Measurements from ENCODE around the gene MSLN.
"Not testable (repeated sequence)": the region's sequence is repeated elsewhere in the genome, so short reads cannot be mapped to it uniquely, and the experiment has no call there.

The MSLN gene

GRCh38 chr16:712740-713250, 47.7 kb upstream of the MSLN start:
- peaks cover 18% of the 10 kb centered on the region for H3K79me2 ChIP-seq (ENCODE audit: insufficient read depth, low read length)
- H3K4me1 ChIP-seq (ENCODE audit: insufficient read depth, low read length): peaks cover 37% of the 10 kb centered on the region
- not testable (repeated sequence) for H3K27ac ChIP-seq (ENCODE audit: low read length); H3K4me3 ChIP-seq (ENCODE audit: low read depth in 1 of 2, low read length in 2 of 2); ATAC-seq (ENCODE audit: insufficient read depth, low read depth); H3K9ac ChIP-seq (ENCODE audit: low read depth, low read length); H3K27me3 ChIP-seq (ENCODE audit: insufficient read depth, low read length, poor library complexity); H2AFZ ChIP-seq (ENCODE audit: low read depth, low read length); H3K9me3 ChIP-seq (ENCODE audit: insufficient read depth, low read length, severe bottlenecking); H3K36me3 ChIP-seq (ENCODE audit: insufficient read depth, low read length); H3K4me2 ChIP-seq (ENCODE audit: insufficient read depth, low read length)
- peak; percentile 52 for TF ChIP-seq CTCF (IDR thresholded peaks at IDR 0.05; ENCODE audit: borderline replicate concordance, extremely low read depth, low read length, poor library complexity, severe bottlenecking)
- peaks cover 30% of the 10 kb centered on the region for H4K20me1 ChIP-seq (ENCODE audit: insufficient read depth, low read length)
- peak; percentile 69 for DNase-seq

GRCh38 chr16:714079-714478, 46.5 kb upstream of the MSLN start:
- Histone ChIP-seq H3K27ac (ENCODE audit: low read length) (no peak overlapping the region), H3K4me2 (ENCODE audit: insufficient read depth, low read length) (peak overlapping the region; percentile 68), H3K27me3 (ENCODE audit: insufficient read depth, low read length, poor library complexity) (no peaks in the 10 kb centered on the region), H3K9me3 (ENCODE audit: insufficient read depth, low read length, severe bottlenecking) (no peaks in the 10 kb centered on the region), H3K9ac (ENCODE audit: low read depth, low read length) (peak overlapping the region; percentile 57), H3K4me1 (ENCODE audit: insufficient read depth, low read length) (peaks cover 50% of the 10 kb centered on the region), H3K36me3 (ENCODE audit: insufficient read depth, low read length) (peaks cover 12% of the 10 kb centered on the region; the same call in 1 of the 2 replicates), H3K79me2 (ENCODE audit: insufficient read depth, low read length) (peaks cover 18% of the 10 kb centered on the region), H4K20me1 (ENCODE audit: insufficient read depth, low read length) (peaks cover 37% of the 10 kb centered on the region), H2AFZ (ENCODE audit: low read depth, low read length) (peak overlapping the region; percentile 71; the same call in 1 of the 2 replicates), H3K4me3 (ENCODE audit: low read depth in 1 of 2, low read length in 2 of 2) (peak overlapping the region in 1 of 2 experiments; percentile 75; a peak in 2 of 4 replicates)
- no peak for DNase-seq
- TF ChIP-seq CTCF (IDR thresholded peaks at IDR 0.05; ENCODE audit: borderline replicate concordance, extremely low read depth, low read length, poor library complexity, severe bottlenecking) (no peak), EZH2 (IDR thresholded peaks at IDR 0.05; ENCODE audit: borderline replicate concordance, low read depth, low read length, severe bottlenecking) (no peak)
- ATAC-seq (ENCODE audit: insufficient read depth, low read depth): no peak

- peak within 1 kb of the TSS; percentile 67 to 75; a peak in 3 of 4 replicates for H3K4me3 ChIP-seq (ENCODE audit: low read depth in 1 of 2, low read length in 2 of 2)
- DNase-seq: peak; percentile 93
- peak; percentile 91 for ATAC-seq (ENCODE audit: insufficient read depth, low read depth)
- no peaks in the 10 kb centered on the region for H3K9me3 ChIP-seq (ENCODE audit: insufficient read depth, low read length, severe bottlenecking)
- H3K27ac ChIP-seq (ENCODE audit: low read length): peak within 1 kb of the TSS; percentile 52
- peaks cover 57% of the 10 kb centered on the region for H3K4me1 ChIP-seq (ENCODE audit: insufficient read depth, low read length)
- H3K9ac ChIP-seq (ENCODE audit: low read depth, low read length): peak within 1 kb of the TSS; percentile 74
- peaks cover 18% of the 10 kb centered on the region for H3K79me2 ChIP-seq (ENCODE audit: insufficient read depth, low read length)
- H3K27me3 ChIP-seq (ENCODE audit: insufficient read depth, low read length, poor library complexity): no peaks in the 10 kb centered on the region
- peaks cover 12% of the 10 kb centered on the region; the same call in 1 of the 2 replicates for H3K36me3 ChIP-seq (ENCODE audit: insufficient read depth, low read length)
- TF ChIP-seq CTCF (IDR thresholded peaks at IDR 0.05; ENCODE audit: borderline replicate concordance, extremely low read depth, low read length, poor library complexity, severe bottlenecking): no peak
- TF ChIP-seq EZH2 (IDR thresholded peaks at IDR 0.05; ENCODE audit: borderline replicate concordance, low read depth, low read length, severe bottlenecking): no peak
- H3K4me2 ChIP-seq (ENCODE audit: insufficient read depth, low read length): peak within 1 kb of the TSS; percentile 68
- H4K20me1 ChIP-seq (ENCODE audit: insufficient read depth, low read length): peaks cover 42% of the 10 kb centered on the region
- H2AFZ ChIP-seq (ENCODE audit: low read depth, low read length): peak within 1 kb of the TSS; percentile 71
Measured at GRCh38 chr16:714558-715476, 45.7 kb upstream of the MSLN start, which contains the start of gene METRN. Gene METRN, plus strand, starts transcription at chr16:715118. Its CDS starts 172 bp downstream, at chr16:715290.
